HepG2 (cell line): ENCODE results near the gene CDKL5. TPM values are rescaled to one million over a fixed set of nuclear protein-coding genes. Genes with fewer than 3 reads are reported as not detected.

ENCODE experiments used
- ATAC-seq: fragments of 200-7000 bp; cut with Tn5 transposase; 3 replicates; pipeline ENCODE4 v1.9.1; 2020; ENCODE audit warnings: mild to moderate bottlenecking, moderate library complexity
- BruUV-seq: library from RNA; stranded (reverse); fragments of 400-500 nt; replicated peaks from 2 replicates; lab custom pipeline; 2021; lab: Mats Ljungman, UMichigan
- CTCF ChIA-PET: fragments of 300-600 bp; formaldehyde crosslinking; extraction: SDS; loops from one replicate; lab custom pipeline; 2021; ENCODE audit warnings: low total read pairs, inconsistent platforms, low intra/inter-chr PET ratio; lab: Yijun Ruan, JAX
- POLR2A ChIA-PET: fragments of 350-600 bp; sonication (Branson Sonifier 250); formaldehyde crosslinking; loops from one replicate; lab custom pipeline; 2020; ENCODE audit warnings: antibody characterized with exemption, inconsistent platforms; lab: Yijun Ruan, JAX
- DNase-seq: peaks from one replicate; pipeline ENCODE4 v3.0.0-alpha.2; 2015; ENCODE audit warnings: low spot score
- FAIRE-seq: peaks from 3 replicates; lab custom pipeline; 2011; peaks lifted over from hg19 to GRCh38; lab: Jason Lieb, UNC
- H2AFZ ChIP-seq: one replicate; pipeline ENCODE4 v1.6.1; 2011; ENCODE audit warnings: low read length, inconsistent platforms
- H3K27ac ChIP-seq: fragments of 300-600 bp; 3 replicates; pipeline ENCODE4 v1.8.0; 2011; ENCODE audit warnings: mixed run types, mild to moderate bottlenecking, mixed read lengths, low read length, inconsistent platforms; ENCODE audit not compliant: insufficient read depth; ENCODE audit errors: extremely low read length
- H3K27me3 ChIP-seq, 2 experiments: fragments of 200-600 bp in 1 of 2; 2 replicates in 1 of 2; 3 replicates in 1 of 2; pipeline versions ENCODE4 v1.6.0 to v1.8.0; 2011; ENCODE audit warnings: low read length in 2 of 2, mild to moderate bottlenecking in 2 of 2, moderate library complexity in 2 of 2, inconsistent platforms in 1 of 2; ENCODE audit not compliant: insufficient read depth in 2 of 2, control insufficient read depth in 1 of 2
- H3K36me3 ChIP-seq, 2 experiments: fragments of 200-600 bp in 1 of 2; replicated peaks in 1 of 2; 2 replicates in 1 of 2; 3 replicates in 1 of 2; pipeline versions ENCODE4 v1.5.1 to v1.8.0; 2011; ENCODE audit warnings: low read length in 2 of 2, inconsistent platforms in 1 of 2; ENCODE audit not compliant: insufficient read depth in 2 of 2, control insufficient read depth in 1 of 2
- H3K4me1 ChIP-seq: 2 replicates; pipeline ENCODE4 v1.5.1; 2012; ENCODE audit warnings: low read length, inconsistent platforms; ENCODE audit not compliant: insufficient read depth
- H3K4me2 ChIP-seq: 2 replicates; pipeline ENCODE4 v1.6.0; 2011; ENCODE audit warnings: low read depth, low read length, inconsistent platforms
- H3K4me3 ChIP-seq, 3 experiments: fragments of 200-600 bp in 1 of 3; sonication (generic), shearing (Covaris generic) in 1 of 3; replicated peaks in 1 of 3; 2 replicates each; pipeline ENCODE4 v1.5.1; 2011 to 2016; ENCODE audit warnings: low read length in 3 of 3, inconsistent platforms in 2 of 3, low read depth in 2 of 3, mild to moderate bottlenecking in 2 of 3, control low read depth in 1 of 3, mixed read lengths in 1 of 3; ENCODE audit not compliant: insufficient read depth in 1 of 3
- H3K79me2 ChIP-seq: one replicate; pipeline ENCODE4 v1.6.1; 2011; ENCODE audit warnings: low read length, inconsistent platforms; ENCODE audit not compliant: insufficient read depth
- H3K9ac ChIP-seq: 2 replicates; pipeline ENCODE4 v1.6.0; 2011; ENCODE audit warnings: mild to moderate bottlenecking, low read depth, low read length, inconsistent platforms; ENCODE audit not compliant: insufficient read depth
- H3K9me3 ChIP-seq: 2 replicates; pipeline ENCODE4 v1.5.1; 2012; ENCODE audit warnings: mild to moderate bottlenecking, low read length
- H4K20me1 ChIP-seq: 2 replicates; pipeline ENCODE4 v1.6.0; 2011; ENCODE audit warnings: inconsistent platforms, mild to moderate bottlenecking, low read length, moderate library complexity; ENCODE audit not compliant: insufficient read depth
- HNRNPK ChIP-seq: fragments of 200-400 bp; formaldehyde crosslinking; IDR thresholded peaks from 2 replicates; pipeline ENCODE4 v1.6.1; 2018; ENCODE audit warnings: low read length, low read depth, moderate library complexity, mild to moderate bottlenecking; ENCODE audit not compliant: poor library complexity, severe bottlenecking
- KIAA2018 ChIP-seq: sonication (generic); formaldehyde crosslinking; IDR thresholded peaks from 2 replicates; pipeline ENCODE4 v1.5.0; 2020; ENCODE audit warnings: mild to moderate bottlenecking, missing genetic modification reagents, borderline replicate concordance
- MED1 ChIP-seq: sonication (generic); formaldehyde crosslinking; IDR thresholded peaks from 2 replicates; pipeline ENCODE4 v1.4.0; 2020; ENCODE audit warnings: missing genetic modification reagents
- NFE2L2 ChIP-seq: fragments of 150-350 bp; IDR thresholded peaks from 2 replicates; pipeline ENCODE4 v1.6.1; 2014; ENCODE audit warnings: low read length
- PLSCR1 ChIP-seq: sonication (generic); formaldehyde crosslinking; IDR thresholded peaks from 2 replicates; pipeline ENCODE4 v1.5.0; 2020; ENCODE audit warnings: missing genetic modification reagents, mild to moderate bottlenecking, borderline replicate concordance
- RNF219 ChIP-seq: sonication (generic); formaldehyde crosslinking; IDR thresholded peaks from 2 replicates; pipeline ENCODE4 v1.5.0; 2020; ENCODE audit warnings: mild to moderate bottlenecking, missing genetic modification reagents
- TCF7L2 ChIP-seq: IDR thresholded peaks from 2 replicates; pipeline ENCODE4 v1.6.1; 2011; ENCODE audit warnings: mild to moderate bottlenecking, low read depth, low read length, moderate library complexity
- ZBTB7B ChIP-seq: sonication (generic); formaldehyde crosslinking; IDR thresholded peaks from 2 replicates; pipeline ENCODE4 v1.4.0; 2020; ENCODE audit warnings: missing genetic modification reagents
- ZFP1 ChIP-seq: IDR thresholded peaks from 2 replicates; pipeline ENCODE4 v1.6.1; 2016
- ZFP37 ChIP-seq: sonication (generic); formaldehyde crosslinking; IDR thresholded peaks from 2 replicates; pipeline ENCODE4 v1.4.0; 2020; ENCODE audit warnings: missing genetic modification reagents, borderline replicate concordance
- ZNF225 ChIP-seq: sonication (generic); formaldehyde crosslinking; IDR thresholded peaks from 2 replicates; pipeline ENCODE4 v1.4.0; 2020; ENCODE audit warnings: mild to moderate bottlenecking, missing genetic modification reagents
- ZNF747 ChIP-seq: sonication (generic); formaldehyde crosslinking; IDR thresholded peaks from 2 replicates; pipeline ENCODE4 v1.8.1; 2023; ENCODE audit warnings: missing genetic modification reagents, mild to moderate bottlenecking, borderline replicate concordance
- ZNF784 ChIP-seq: sonication (generic); formaldehyde crosslinking; IDR thresholded peaks from 2 replicates; pipeline ENCODE4 v1.5.1; 2020; ENCODE audit warnings: missing genetic modification reagents, mild to moderate bottlenecking, borderline replicate concordance
- WGBS: methylation state at CpG from one replicate; pipeline ENCODE4 v1.1.6; 2017; ENCODE audit warnings: low lambda C conversion rate; 5-methylcytosine and 5-hydroxymethylcytosine counted together
- in situ Hi-C: cut with HindIII; loops from 2 replicates; pipeline ENCODE4 v1.10.0; 2017; ENCODE audit warnings: low pct_unique_long_range_greater_than_20kb; ENCODE audit not compliant: extremely low pct_ligation_motif_present
- intact Hi-C: fragments of 100-400 bp; cut with micrococcal nuclease; formaldehyde crosslinking; loops from one replicate; pipeline ENCODE4 v1.10.0; 2022; ENCODE audit not compliant: unreplicated experiment
- polyA plus RNA-seq, 8 experiments: library from polyadenylated mRNA; depleted of rRNA in 3 of 8; stranded (reverse) in 7 of 8; unstranded in 1 of 8; fragments of >200 nt; fragmentation: Illumina TruSeq in 4 of 8; extraction: Trizol in 4 of 8; gene quantifications; 2 replicates each; pipeline versions ENCODE4 v1.2.1 to v1.2.3, GENCODE V29; 2011 to 2016; ENCODE audit warnings: low read depth in 4 of 8, missing spikeins in 1 of 8, mixed read lengths in 1 of 8; ENCODE audit not compliant: insufficient read depth in 1 of 8
- total RNA-seq, 5 experiments: library from RNA; depleted of rRNA; stranded (reverse); fragments of >200 nt; fragmentation: Illumina TruSeq; extraction: Trizol; gene quantifications; 2 replicates each; pipeline ENCODE4 v1.2.3, GENCODE V29; 2016; ENCODE audit warnings: low read depth in 1 of 5

The CDKL5 gene
- total and polyA plus RNA-seq, 2 of the 13 experiments (the other 11 are each of a cell fraction or from before 2014, with no cell fraction given): 2.8 to 7.0 TPM

- H4K20me1 ChIP-seq: no peaks in the 10 kb centered on the region
- no peak for FAIRE-seq
- no peaks in the 10 kb centered on the region for H3K4me1 ChIP-seq
- intact Hi-C loops: no loop called here
- ATAC-seq: no peak
- no peak overlapping the region for H3K4me2 ChIP-seq
- CTCF ChIA-PET: no interaction called here
- H3K27ac ChIP-seq: no peak overlapping the region
- no peaks in the 10 kb centered on the region for H3K79me2 ChIP-seq
- no peak overlapping the region for H3K4me3 ChIP-seq
- DNase-seq: no peak
- H3K27me3 ChIP-seq: no peaks in the 10 kb centered on the region
- H3K9me3 ChIP-seq: no peaks in the 10 kb centered on the region
- POLR2A ChIA-PET: no interaction called here
- WGBS: 54% methylated on average over 4 of the region's 4 CpGs
- H3K9ac ChIP-seq: no peak overlapping the region
- H3K36me3 ChIP-seq: no peaks in the 10 kb centered on the region
- H2AFZ ChIP-seq: no peak overlapping the region
- in situ Hi-C loops: no loop called here
- BruUV-seq: no TSS peak
- TF ChIP-seq ZNF784 (CRISPR knock-in tag): no peak
- TF ChIP-seq ZNF225: no peak
- TF ChIP-seq ZFP37 (CRISPR knock-in tag): no peak
- TF ChIP-seq ZNF747 (CRISPR knock-in tag): no peak
- TF ChIP-seq PLSCR1 (CRISPR knock-in tag): no peak
- no peak for TF ChIP-seq MED1 (CRISPR knock-in tag)
- no peak for TF ChIP-seq ZFP1 (CRISPR knock-in tag)
- no peak for TF ChIP-seq RNF219 (CRISPR knock-in tag)
- no peak for TF ChIP-seq HNRNPK
- no peak for TF ChIP-seq KIAA2018 (CRISPR knock-in tag)
- TF ChIP-seq TCF7L2: no peak
- TF ChIP-seq ZBTB7B (CRISPR knock-in tag): no peak
- no peak for TF ChIP-seq NFE2L2
Observed at GRCh38 chrX:18692541-18692940, 267.1 kb downstream of the CDKL5 start.
